Neuronal stem cell (in vitro differentiated cells): ENCODE measurements around the gene ITPR2.
"Not testable (repeated sequence)": the region's sequence is repeated elsewhere in the genome, so short reads cannot be mapped to it uniquely, and the experiment has no call there.

Experiments
- DNase-seq: peaks from one replicate; pipeline ENCODE4 v3.0.0-alpha.2; 2013; ENCODE audit warnings: low spot score
- H2AFZ ChIP-seq: one replicate; pipeline ENCODE4 v1.6.1; 2013; ENCODE audit warnings: mild to moderate bottlenecking, low read length, inconsistent platforms
- H2AK5ac ChIP-seq: 2 replicates; pipeline ENCODE4 v1.6.1; 2013; ENCODE audit warnings: low read depth, mild to moderate bottlenecking, inconsistent platforms, low read length, moderate library complexity, mixed read lengths
- H2BK120ac ChIP-seq: 2 replicates; pipeline ENCODE4 v1.6.1; 2013; ENCODE audit warnings: low read depth, mild to moderate bottlenecking, inconsistent platforms, low read length, moderate library complexity, mixed read lengths
- H2BK12ac ChIP-seq: one replicate; pipeline ENCODE4 v1.6.1; 2013; ENCODE audit warnings: low read length, inconsistent platforms
- H2BK15ac ChIP-seq: 2 replicates; pipeline ENCODE4 v1.6.1; 2013; ENCODE audit warnings: mild to moderate bottlenecking, low read length, inconsistent platforms, mixed read lengths
- H2BK5ac ChIP-seq: one replicate; pipeline ENCODE4 v1.6.1; 2013; ENCODE audit warnings: inconsistent platforms, mild to moderate bottlenecking, low read length, moderate library complexity
- H3K14ac ChIP-seq: one replicate; pipeline ENCODE4 v1.6.1; 2013; ENCODE audit warnings: low read length, inconsistent platforms
- H3K18ac ChIP-seq: 2 replicates; pipeline ENCODE4 v1.6.1; 2013; ENCODE audit warnings: low read length, inconsistent platforms
- H3K23ac ChIP-seq: 2 replicates; pipeline ENCODE4 v1.6.1; 2013; ENCODE audit warnings: low read depth, mild to moderate bottlenecking, mixed read lengths, low read length, inconsistent platforms; ENCODE audit not compliant: poor library complexity
- H3K27ac ChIP-seq: replicated peaks from 3 replicates; pipeline ENCODE4 v1.5.1; 2013; ENCODE audit warnings: low read length, inconsistent platforms
- H3K27me3 ChIP-seq, 3 experiments: 2 replicates each; pipeline ENCODE4 v1.6.1; 2013; ENCODE audit warnings: low read length in 3 of 3, mild to moderate bottlenecking in 2 of 3, inconsistent platforms in 1 of 3, low read depth in 1 of 3, mixed read lengths in 1 of 3, moderate library complexity in 1 of 3; ENCODE audit not compliant: control insufficient read depth in 3 of 3, insufficient read depth in 3 of 3
- H3K36me3 ChIP-seq, 2 donors: replicated peaks in 1 of 2; 2 replicates each; pipeline ENCODE4 v1.6.1; 2013; ENCODE audit warnings: low read length in 2 of 2; ENCODE audit not compliant: control insufficient read depth in 2 of 2, insufficient read depth in 2 of 2
- H3K4ac ChIP-seq: 2 replicates; pipeline ENCODE4 v1.6.1; 2013; ENCODE audit warnings: inconsistent platforms, mild to moderate bottlenecking, low read length, moderate library complexity
- H3K4me1 ChIP-seq, 2 donors: 1 replicate in 1 of 2; 2 replicates in 1 of 2; pipeline ENCODE4 v1.6.1; 2013; ENCODE audit warnings: low read length in 2 of 2, low read depth in 1 of 2; ENCODE audit not compliant: control insufficient read depth in 2 of 2, insufficient read depth in 1 of 2
- H3K4me2 ChIP-seq: one replicate; pipeline ENCODE4 v1.6.1; 2013; ENCODE audit warnings: mild to moderate bottlenecking, low read length, inconsistent platforms; ENCODE audit not compliant: insufficient read depth, poor library complexity, severe bottlenecking
- H3K4me3 ChIP-seq, 2 donors: 2 replicates each; pipeline ENCODE4 v1.5.1; 2013; ENCODE audit warnings: low read length in 2 of 2, mild to moderate bottlenecking in 2 of 2, inconsistent platforms in 1 of 2, moderate library complexity in 1 of 2
- H3K79me1 ChIP-seq: one replicate; pipeline ENCODE4 v1.6.1; 2013; ENCODE audit warnings: low read depth, mild to moderate bottlenecking, inconsistent platforms, low read length, moderate library complexity
- H3K9ac ChIP-seq: one replicate; pipeline ENCODE4 v1.6.1; 2013; ENCODE audit warnings: mild to moderate bottlenecking, low read depth, low read length, inconsistent platforms; ENCODE audit not compliant: poor library complexity
- H3K9me3 ChIP-seq, 2 donors: replicated peaks in 1 of 2; 2 replicates each; pipeline versions ENCODE3 to v1.6.1; 2013; ENCODE audit warnings: low read length in 2 of 2, mild to moderate bottlenecking in 2 of 2, inconsistent platforms in 1 of 2, low read depth in 1 of 2, mixed read lengths in 1 of 2, moderate library complexity in 1 of 2; ENCODE audit not compliant: control insufficient read depth in 2 of 2, insufficient read depth in 1 of 2
- H4K8ac ChIP-seq: one replicate; pipeline ENCODE4 v1.6.1; 2013; ENCODE audit warnings: low read depth, mild to moderate bottlenecking, inconsistent platforms, low read length, moderate library complexity
- H4K91ac ChIP-seq: one replicate; pipeline ENCODE4 v1.6.1; 2013; ENCODE audit warnings: low read length, low read depth, mild to moderate bottlenecking, inconsistent platforms; ENCODE audit not compliant: poor library complexity
- WGBS, 2 donors: extraction: QIAGEN DNeasy Blood & Tissue Kit; methylation state at CpG; one replicate each; pipeline ENCODE4 v1.1.7; 2013; ENCODE audit warnings: missing lambda C conversion rate in 2 of 2, mixed read lengths in 1 of 2; ENCODE audit not compliant: insufficient read length in 2 of 2, insufficient replicate concordance in 1 of 2; ENCODE audit errors: extremely low coverage in 2 of 2; 5-methylcytosine and 5-hydroxymethylcytosine counted together

Gene ITPR2

DNA sequence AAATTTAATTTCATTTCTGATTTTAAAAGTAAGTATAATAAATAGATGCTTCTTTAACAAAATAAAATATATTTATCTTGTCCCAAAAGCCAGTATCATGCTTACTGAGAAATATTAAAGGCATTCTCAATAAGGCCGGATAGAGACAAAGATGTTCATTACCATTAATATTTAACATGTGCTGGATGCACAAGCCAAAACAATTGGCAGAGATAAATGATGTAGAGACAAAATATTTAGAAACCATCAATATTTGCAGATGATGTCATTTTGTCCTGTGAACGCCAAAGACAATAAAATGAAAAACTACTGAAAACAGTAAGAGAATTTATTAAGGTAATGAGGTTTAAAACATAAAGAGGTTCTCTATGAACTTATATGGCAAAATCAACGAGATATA, 313.5 kb downstream of the ITPR2 start:
- no peak overlapping the region for H3K4ac ChIP-seq
- no peaks in the 10 kb centered on the region for H3K36me3 ChIP-seq
- H3K23ac ChIP-seq = no peak overlapping the region
- DNase-seq = no peak
- no peak overlapping the region for H3K4me3 ChIP-seq
- no peak overlapping the region for H2BK15ac ChIP-seq
- H3K4me2 ChIP-seq = no peak overlapping the region
- H2AFZ ChIP-seq = no peak overlapping the region
- H2BK120ac ChIP-seq = no peak overlapping the region
- H4K91ac ChIP-seq = no peak overlapping the region
- H3K27ac ChIP-seq = no peak overlapping the region
- peaks cover 0 to under 1% of the 10 kb centered on the region in 2 donors for H3K4me1 ChIP-seq
- H4K8ac ChIP-seq = no peak overlapping the region
- H3K9me3 ChIP-seq = peaks cover 0 to 3% of the 10 kb centered on the region in 2 donors
- H2BK5ac ChIP-seq = no peak overlapping the region
- no peaks in the 10 kb centered on the region for H3K79me1 ChIP-seq
- no CpG with 5 or more reads among the region's 3 CpGs for WGBS, 2 donors
- no peaks in the 10 kb centered on the region for H3K27me3 ChIP-seq
- H3K18ac ChIP-seq = no peak overlapping the region
- no peak overlapping the region for H3K9ac ChIP-seq
- H3K14ac ChIP-seq = no peak overlapping the region
- no peak overlapping the region for H2BK12ac ChIP-seq
- no peak overlapping the region for H2AK5ac ChIP-seq

DNA sequence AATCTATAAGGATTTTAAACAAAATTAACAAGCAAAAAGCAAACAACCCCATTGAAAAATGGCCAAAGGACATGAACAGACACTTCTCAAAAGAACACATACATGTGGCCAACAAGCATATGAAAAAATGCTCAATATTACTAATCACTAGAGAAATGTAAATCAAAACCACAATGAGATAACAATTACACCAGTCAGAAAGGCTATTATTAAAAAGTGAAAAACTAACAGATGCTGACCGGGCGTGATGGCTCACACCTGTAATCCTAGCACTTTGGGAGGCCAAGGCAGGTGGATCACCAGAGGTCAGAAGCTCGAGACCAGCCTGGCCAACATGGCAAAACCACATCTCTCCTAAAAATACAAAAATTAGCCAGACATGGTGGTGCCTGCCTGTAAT, 315.7 kb downstream of the ITPR2 start:
- H3K4me3 ChIP-seq, H3K79me1 ChIP-seq, H3K9ac ChIP-seq, H3K27ac ChIP-seq, H2AFZ ChIP-seq, H3K9me3 ChIP-seq, H2AK5ac ChIP-seq, H2BK5ac ChIP-seq, H2BK15ac ChIP-seq, H2BK120ac ChIP-seq, H4K8ac ChIP-seq, H2BK12ac ChIP-seq, H3K14ac ChIP-seq, H4K91ac ChIP-seq, H3K4ac ChIP-seq, H3K4me2 ChIP-seq, H3K36me3 ChIP-seq, H3K27me3 ChIP-seq, DNase-seq, H3K23ac ChIP-seq, H3K18ac ChIP-seq: not testable (repeated sequence)
- no CpG with 5 or more reads among the region's 3 CpGs for WGBS, 2 donors
- peaks cover 0 to 12% of the 10 kb centered on the region in 2 donors for H3K4me1 ChIP-seq

DNA sequence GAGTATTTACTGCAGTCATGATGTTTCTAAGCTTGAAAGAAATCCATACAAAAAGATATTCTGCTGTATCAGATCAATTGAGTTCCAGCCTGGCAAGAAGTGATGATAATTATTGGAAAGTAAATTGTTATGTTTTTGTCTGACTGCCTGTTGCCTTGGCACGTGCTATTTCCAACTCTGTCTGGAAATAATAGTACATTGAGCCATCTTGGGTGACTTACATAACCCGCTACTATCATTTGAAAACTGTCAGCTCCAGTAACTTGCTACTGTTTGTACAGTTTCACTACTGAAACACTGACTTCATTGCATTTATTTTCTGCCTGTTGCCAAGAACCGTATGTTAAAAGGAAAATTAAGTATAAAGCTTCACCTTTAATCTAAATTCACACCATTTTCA, 318.6 kb downstream of the ITPR2 start:
- Histone ChIP-seq H2BK15ac (no peak overlapping the region), H3K27me3 (no peaks in the 10 kb centered on the region), H4K91ac (no peak overlapping the region), H3K36me3 (no peaks in the 10 kb centered on the region), H4K8ac (no peak overlapping the region), H3K79me1 (peaks cover 1% of the 10 kb centered on the region), H3K4me3 (no peak overlapping the region), H3K14ac (no peak overlapping the region), H2BK5ac (no peak overlapping the region), H3K4ac (no peak overlapping the region), H3K9ac (no peak overlapping the region), H3K4me2 (no peak overlapping the region), H3K4me1 (peaks cover 0 to 12% of the 10 kb centered on the region in 2 donors), H3K9me3 (no peaks in the 10 kb centered on the region), H2AFZ (peak overlapping the region; percentile 31), H2AK5ac (no peak overlapping the region), H2BK12ac (no peak overlapping the region), H3K27ac (no peak overlapping the region), H3K18ac (no peak overlapping the region), H3K23ac (no peak overlapping the region), H2BK120ac (no peak overlapping the region)
- no peak for DNase-seq
- WGBS, 2 donors = no CpG with 5 or more reads among the region's 3 CpGs

DNA sequence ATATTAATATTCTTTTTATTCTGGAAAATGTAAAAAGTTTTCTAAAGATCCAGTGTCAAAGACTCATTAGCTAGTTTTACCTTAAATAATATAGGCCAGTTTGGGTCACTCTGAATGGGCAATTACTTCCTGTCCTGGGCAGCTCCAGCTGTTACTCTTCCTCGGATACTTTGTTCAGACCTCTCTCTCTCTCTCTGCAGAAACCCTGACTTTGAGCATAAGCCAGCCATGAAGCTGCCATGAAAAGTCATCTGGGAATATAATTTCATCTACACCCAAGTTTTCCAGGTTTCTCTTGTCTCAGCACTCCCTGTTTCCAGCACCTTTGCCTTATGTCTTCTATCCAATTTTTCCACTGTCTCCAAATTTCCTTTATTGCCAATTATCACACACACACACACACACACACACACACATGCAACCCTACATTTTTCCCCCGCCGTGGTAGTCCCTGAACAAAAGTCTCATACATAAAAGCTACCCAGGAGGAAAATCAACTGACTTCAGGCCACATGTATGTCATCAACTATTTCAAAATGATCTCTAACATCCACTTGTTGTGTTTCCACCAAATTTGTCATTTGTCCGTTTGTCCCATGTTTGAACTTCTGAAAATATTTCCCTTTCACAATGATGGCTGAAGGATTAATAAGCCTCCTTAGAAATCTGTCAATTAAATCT, 319.5 kb downstream of the ITPR2 start:
- H3K4me2 ChIP-seq = no peak overlapping the region
- no peak overlapping the region for H3K4ac ChIP-seq
- peak overlapping the region; percentile 79 for H2AFZ ChIP-seq
- H4K91ac ChIP-seq = no peak overlapping the region
- no peak overlapping the region for H2BK120ac ChIP-seq
- H3K9me3 ChIP-seq = no peaks in the 10 kb centered on the region
- no peak overlapping the region for H3K23ac ChIP-seq
- H3K36me3 ChIP-seq = no peaks in the 10 kb centered on the region
- H3K4me1 ChIP-seq = peaks cover 0 to 12% of the 10 kb centered on the region in 2 donors
- H3K79me1 ChIP-seq = peaks cover 1% of the 10 kb centered on the region
- WGBS, 2 donors = no CpG with 5 or more reads among the region's 4 CpGs
- no peak overlapping the region for H3K9ac ChIP-seq
- H2BK12ac ChIP-seq = no peak overlapping the region
- no peak overlapping the region for H3K4me3 ChIP-seq
- no peak overlapping the region for H4K8ac ChIP-seq
- H2AK5ac ChIP-seq = no peak overlapping the region
- DNase-seq = no peak
- no peak overlapping the region for H3K18ac ChIP-seq
- no peak overlapping the region for H2BK5ac ChIP-seq
- no peak overlapping the region for H3K14ac ChIP-seq
- no peak overlapping the region for H2BK15ac ChIP-seq
- no peaks in the 10 kb centered on the region for H3K27me3 ChIP-seq
- no peak overlapping the region for H3K27ac ChIP-seq
